Activated T-cell treated with anti-CD3 and anti-CD28 coated beads, Interleukin-2, amount 50 U/mL, for 48 hours (primary cell): ENCODE data around the gene NEDD8.

Experiments used
- DNase-seq, 2 experiments: peaks; one replicate each; pipeline ENCODE4 v3.0.0-alpha.2; 2020

Gene NEDD8

GRCh38 chr14:24194186-24194872 is 37.8 kb downstream of the NEDD8 start:
- DNase-seq, result no peak

DNA sequence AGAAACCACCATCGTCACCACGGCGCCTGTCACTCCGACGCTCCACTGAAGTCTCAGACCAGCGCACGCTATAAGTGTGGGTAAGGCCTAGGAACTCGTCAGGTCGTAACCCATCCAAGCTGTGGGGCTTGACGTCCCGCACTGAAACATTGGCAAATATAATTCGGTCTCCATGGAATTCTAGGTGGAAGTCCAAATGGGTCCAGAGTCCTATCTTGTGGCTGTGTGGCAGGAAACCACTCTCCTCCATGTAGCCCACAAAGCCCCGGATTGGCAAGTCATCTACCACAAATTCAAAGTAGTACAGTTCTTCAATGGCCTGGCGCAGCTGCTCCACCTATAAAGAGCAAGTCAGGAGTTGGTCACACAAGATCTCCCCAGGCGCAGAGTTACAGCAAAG is 39.2 kb downstream of the NEDD8 start:
- DNase-seq, result no peak

- no peak for DNase-seq
Measured at GRCh38 chr14:24190416-24190815, 41.8 kb downstream of the NEDD8 start.

GRCh38 chr14:24189460-24189859 is 42.7 kb downstream of the NEDD8 start:
- DNase-seq, result no peak

- no peak for DNase-seq
Measured at GRCh38 chr14:24189059-24189375, 43.1 kb downstream of the NEDD8 start.

GRCh38 chr14:24188251-24189058 is 43.7 kb downstream of the NEDD8 start, which contains the start of gene IPO4:
Gene IPO4 (minus strand): TSS chr14:24188816. CDS start chr14:24188787, 29 bp downstream.
- DNase-seq, result peak; percentile 93 to 95

DNA sequence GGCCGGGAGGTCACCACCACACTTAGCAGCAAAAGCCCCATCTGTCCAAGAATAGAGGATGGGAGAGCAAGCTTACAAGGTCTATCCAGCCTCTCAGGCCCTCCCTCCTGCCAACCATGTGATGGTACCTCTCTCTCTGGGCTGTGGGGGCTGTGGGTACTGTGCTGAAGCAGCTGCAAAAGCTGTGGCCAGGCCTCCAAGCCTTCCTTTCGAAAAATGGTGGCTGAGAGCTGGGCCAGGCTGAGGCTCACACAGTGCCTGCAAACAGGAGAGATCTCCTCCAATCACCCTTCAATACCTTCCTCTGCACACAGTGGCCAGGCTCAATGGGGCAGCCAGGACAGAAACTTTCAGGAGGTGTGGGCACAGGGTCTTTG is 44.6 kb downstream of the NEDD8 start:
- DNase-seq, result no peak

DNA sequence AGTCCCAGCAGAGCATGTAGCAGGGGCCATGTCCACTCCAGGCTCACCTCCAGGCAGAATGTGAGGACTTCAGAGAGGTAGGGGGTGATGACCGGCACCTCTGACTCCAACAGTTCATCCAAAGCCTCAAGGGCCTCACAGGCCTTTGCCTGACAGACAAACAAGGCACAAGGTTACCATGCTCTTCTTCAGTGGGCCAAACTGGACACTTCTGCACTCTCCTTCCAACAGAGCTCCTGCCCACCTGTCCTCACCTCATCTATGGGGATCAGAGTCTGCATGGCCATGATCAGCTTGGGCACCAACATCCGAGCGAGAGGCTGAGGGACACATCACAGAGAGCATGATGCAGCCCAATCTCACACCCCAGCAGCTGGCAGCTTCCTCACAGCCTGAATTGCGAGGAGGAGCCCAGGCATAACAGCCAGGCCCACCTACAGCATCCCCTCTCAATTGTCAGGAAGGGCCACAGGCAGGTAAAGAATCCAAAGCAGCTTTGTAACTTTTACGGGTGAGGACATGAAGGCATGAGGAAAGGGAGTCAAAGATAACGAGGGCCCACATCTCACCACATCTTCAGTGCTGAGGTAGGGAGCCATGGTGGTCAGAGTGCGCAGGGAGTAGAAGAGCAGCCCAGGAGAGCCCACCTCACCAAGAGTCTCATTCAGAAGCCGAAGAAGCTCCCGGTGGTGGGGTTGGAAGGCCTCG is 45.2 kb downstream of the NEDD8 start:
- no peak for DNase-seq

DNA sequence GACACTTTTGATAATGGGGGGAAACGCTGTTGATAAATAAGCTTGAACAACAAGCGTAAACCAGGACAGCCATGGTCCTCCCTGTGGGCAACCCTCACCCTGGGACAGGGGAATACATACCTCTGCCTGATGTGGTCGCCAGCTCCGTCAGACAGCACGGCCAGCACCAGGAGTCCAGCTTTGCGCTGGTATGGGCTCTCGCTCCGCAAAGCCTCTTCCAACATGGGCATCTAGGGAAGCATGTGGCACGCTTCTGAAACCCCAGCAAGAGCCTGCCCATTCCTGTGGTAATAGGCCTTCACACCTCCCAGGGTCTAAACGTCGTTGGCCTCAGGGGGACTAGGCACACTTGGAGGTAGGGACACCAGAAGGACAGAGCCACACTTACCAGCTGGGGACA is 46.4 kb downstream of the NEDD8 start:
- DNase-seq, result no peak

GRCh38 chr14:24185026-24185425 is 47.1 kb downstream of the NEDD8 start:
- no peak for DNase-seq

DNA sequence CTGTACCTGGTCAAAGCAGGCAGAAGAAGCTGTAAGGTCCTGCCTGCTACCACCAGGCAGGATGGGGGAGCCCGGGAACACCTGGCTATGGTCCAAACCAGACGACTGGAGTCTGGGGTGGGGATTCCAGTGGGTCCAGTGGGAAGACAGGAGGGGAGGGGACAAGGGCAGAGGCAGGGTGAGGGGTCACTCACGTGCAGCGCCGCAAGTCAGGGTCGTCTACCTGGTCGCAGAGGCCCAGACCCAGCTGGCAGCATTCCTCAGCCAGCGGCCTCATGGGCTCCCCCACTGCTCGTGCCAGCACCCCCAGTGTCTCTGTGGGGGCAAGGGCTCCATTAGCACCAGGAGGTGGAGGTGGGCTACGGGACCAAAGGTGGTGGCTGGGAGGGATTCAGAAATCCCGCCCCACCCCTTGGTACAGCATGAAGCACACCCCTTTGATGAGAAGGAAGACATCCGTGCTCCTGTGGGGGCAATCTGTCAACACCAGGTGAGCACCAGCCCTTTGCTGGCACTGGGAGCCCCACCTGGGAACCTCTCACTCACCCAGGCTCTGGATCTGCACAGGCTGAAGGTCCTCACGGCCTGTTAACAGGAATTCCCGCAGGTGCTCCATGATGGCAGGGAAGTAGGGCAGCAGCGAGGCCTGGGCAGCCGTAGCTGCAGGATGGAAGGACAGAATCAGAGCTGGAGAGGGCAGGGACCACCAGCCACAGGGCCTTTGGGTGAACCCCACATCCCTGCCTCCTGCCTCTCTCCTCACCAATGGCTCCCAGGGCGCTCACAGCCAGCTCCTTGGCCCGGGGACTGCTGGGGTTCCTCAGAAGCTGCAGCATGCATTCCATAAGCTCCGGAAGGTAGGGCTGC is 47.8 kb downstream of the NEDD8 start:
- no peak for DNase-seq

DNA sequence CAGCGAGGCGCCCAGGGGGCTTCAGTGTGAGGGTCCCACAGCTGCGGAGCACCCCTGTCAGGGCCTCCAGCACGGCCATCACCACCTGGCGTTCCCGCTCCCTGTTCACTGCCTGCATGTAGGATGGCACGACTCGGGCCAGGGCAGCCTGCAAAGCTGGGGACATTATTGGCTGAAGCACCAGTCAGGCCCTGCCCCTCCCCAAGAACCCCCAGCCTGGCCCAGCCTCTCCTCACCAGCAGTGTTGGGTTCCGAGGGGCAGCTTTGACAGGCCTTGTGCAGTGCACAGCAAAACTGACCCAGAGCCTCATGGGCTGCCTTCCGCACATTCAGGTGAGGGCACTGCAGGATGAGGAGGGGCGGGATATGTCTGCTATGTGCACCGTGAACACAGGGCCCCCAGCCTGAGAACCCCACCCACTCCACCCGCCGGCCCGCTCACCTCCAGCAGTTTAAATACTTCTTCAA is 49.1 kb downstream of the NEDD8 start:
- no peak for DNase-seq

DNA sequence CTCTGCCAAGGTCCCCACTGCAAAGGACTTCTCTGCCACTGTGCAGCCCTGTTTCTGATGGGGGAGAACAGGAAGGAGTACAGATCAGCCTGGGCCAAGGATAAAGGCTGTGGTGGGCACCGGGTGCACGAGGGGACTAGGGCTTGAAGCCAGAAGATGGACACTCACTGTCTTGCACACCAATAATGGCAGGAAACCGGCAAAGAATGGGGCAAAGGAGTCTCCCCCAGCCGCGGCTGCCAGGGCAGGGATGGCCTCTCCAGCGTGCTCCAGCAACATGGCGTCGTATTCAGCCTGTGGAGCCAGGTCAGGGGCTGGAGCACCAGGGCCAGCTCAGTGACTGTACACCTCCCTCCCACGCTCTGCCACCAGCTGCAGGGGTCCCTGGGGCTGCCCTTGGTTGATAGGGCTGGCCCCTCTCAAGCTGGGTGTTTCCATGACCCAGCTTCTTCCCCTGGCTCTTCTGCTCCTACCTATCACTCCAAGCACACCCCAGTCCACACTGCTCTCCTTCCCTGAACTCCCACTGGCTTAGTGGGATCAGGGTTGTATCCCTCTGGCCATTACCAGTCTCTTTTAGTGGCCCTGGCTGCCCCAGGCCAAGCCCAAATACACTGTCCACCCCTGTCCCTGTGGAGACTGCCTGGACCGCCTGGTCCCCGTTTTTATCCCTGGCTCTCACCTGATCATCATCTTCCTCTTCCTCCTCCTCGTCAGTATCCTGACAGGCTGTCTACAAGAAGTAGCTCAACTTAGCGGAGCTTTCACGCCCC is 49.9 kb downstream of the NEDD8 start:
- no peak for DNase-seq

GRCh38 chr14:24181371-24182077 is 50.6 kb downstream of the NEDD8 start:
- DNase-seq, result no peak

DNA sequence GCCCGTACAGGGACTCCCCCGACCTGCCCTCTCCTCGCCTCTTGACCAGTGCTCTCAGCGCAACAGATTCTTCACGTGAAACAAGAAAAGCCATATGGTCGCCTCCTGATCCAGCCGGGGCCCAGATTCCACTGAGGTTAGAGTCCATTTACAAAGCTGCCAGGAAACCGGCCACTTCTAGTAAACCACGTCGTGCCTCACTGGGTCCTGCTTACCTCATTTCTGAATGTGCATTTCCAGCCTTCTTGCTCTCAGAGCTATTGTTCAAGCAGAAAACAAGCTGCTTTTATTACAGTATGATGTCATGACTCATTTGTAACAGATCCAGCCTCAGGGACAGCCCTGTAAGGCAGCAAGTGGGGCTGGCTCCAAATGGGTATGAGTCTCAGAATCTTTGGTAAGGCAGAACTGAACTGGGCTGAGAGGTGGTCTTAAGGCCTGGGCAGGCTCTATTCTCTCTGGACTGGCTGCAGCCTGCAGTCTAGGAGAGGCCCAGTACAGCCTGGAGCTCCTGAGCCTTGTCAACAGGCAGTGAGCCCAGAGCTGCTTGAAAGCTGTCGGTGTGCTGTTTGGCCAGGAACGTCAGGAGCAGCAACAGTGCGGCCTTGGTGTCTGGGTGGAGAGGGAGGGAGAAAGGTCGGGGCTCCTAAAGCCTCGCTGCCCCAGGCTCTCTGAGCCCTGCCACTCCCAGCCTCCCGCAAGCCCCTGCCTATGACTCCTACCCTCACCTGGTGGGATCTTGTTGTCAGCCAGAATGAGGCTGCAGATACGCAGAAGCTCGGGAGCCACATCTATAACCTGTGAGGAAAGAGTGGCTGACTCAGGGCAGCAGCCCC is 52.0 kb downstream of the NEDD8 start:
- DNase-seq, result no peak

- DNase-seq, result no peak
Measured at GRCh38 chr14:24179294-24179960, 52.7 kb downstream of the NEDD8 start.

DNA sequence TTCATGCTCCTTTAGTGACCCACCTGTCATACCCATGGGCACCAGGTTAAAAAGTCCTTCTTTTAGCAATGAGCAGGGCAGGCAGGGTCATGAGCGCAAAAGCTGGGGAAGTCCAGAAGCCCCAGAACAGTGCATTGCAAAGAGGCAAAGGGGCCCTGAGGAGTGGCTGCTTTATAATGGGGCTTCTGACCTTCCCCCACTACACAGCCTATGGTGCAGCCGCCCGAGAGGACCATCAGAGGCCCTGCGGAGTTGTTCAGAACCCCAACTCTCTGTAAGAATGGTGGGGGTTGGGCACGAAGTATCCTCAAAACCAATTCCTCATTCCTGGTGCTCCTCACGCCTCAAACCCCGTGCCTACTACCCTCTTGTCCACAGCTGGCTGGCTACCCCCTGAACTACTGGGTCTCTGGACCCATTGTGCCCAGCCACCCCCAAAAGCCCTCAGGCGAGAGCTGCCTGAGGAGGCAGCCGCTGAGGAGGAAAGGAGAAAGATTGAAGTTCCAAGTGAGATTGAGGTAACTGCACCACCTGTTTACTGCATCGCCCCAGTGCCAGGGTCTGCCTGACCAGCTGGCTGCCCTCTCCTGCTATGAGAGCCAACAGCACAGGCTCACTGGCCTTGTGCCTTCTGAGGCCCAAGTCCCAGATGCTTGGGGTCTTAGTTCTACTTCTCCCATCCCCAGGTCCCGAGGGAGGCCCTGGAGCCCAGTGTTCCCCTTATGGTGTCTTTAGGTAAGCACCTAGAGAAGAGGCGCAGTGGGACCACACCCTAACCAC is 53.6 kb downstream of the NEDD8 start:
- DNase-seq, result no peak

DNA sequence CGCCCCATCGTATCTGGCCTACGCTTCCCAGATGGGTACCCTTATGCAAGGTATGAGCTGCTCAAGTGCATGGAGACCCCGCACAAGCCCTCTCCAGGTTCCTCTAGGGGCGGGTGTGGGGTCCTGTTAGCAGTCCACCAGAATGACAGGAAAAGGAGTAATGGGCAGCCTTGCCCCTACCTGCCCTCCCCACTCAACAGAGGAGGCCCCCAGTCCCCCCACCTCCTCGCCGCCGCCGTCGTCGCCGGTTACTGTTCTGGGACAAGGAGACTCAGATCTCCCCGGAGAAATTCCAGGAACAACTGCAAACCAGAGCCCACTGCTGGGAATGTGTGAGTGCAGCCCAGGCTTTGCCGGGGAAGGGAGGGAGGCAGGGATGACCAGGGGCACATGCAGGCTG is 54.3 kb downstream of the NEDD8 start:
- no peak for DNase-seq
